ENCODE data around the gene CDH23. TPM values are rescaled to one million over a fixed set of nuclear protein-coding genes. Genes with fewer than 3 reads are reported as not detected.

Gene CDH23
- total RNA-seq, 6 donors from 2014 or later, result 4.7 to 29.3 (median 10.4) TPM

GRCh38 chr10:71550628-71551027, 153.9 kb downstream of the CDH23 start:
- Histone ChIP-seq H3K27me3 (no peaks in the 10 kb centered on the region), H3K27ac (no peak overlapping the region), H3K9me3 (no peaks in the 10 kb centered on the region), H3K36me3 (no peaks in the 10 kb centered on the region), H3K4me1 (peaks cover 3 to 8% (median 4%) of the 10 kb centered on the region in 4 donors), H3K4me3 (no peak overlapping the region)
- DNase-seq (no peak), ATAC-seq (ENCODE audit: low FRiP score in 2 of 2) (no peak)
- 69 to 82% methylated on average over 7 of the region's 7 CpGs for WGBS, 2 donors
- TF ChIP-seq EP300 (IDR thresholded peaks at IDR 0.05) (no peak), POLR2AphosphoS5 (IDR thresholded peaks at IDR 0.05) (no peak)

- WGBS, 2 donors, result 88 to 100% methylated on average over 2 to 3 of the region's 3 CpGs
Observed at GRCh38 chr10:71551970-71552369, 155.2 kb downstream of the CDH23 start.

GRCh38 chr10:71553432-71553831, 156.7 kb downstream of the CDH23 start:
- Histone ChIP-seq H3K4me3 (no peak overlapping the region), H3K9me3 (no peaks in the 10 kb centered on the region), H3K36me3 (no peaks in the 10 kb centered on the region), H3K27ac (no peak overlapping the region), H3K27me3 (no peaks in the 10 kb centered on the region), H3K4me1 (no peaks in the 10 kb centered on the region)
- 76 to 82% methylated on average over 4 to 5 of the region's 5 CpGs for WGBS, 2 donors
- ATAC-seq (ENCODE audit: low FRiP score in 2 of 2) (no peak), DNase-seq (no peak)
- TF ChIP-seq EP300 (IDR thresholded peaks at IDR 0.05) (no peak), POLR2A (IDR thresholded peaks at IDR 0.05) (no peak), POLR2AphosphoS5 (IDR thresholded peaks at IDR 0.05) (no peak), CTCF (IDR thresholded peaks at IDR 0.05) (no peak)

More at GRCh38 chr10:71551970-71552369, 155.2 kb downstream of the CDH23 start:
- no peak for ATAC-seq (ENCODE audit: low FRiP score in 2 of 2)
- no peaks in the 10 kb centered on the region for H3K36me3 ChIP-seq
- no peaks in the 10 kb centered on the region for H3K9me3 ChIP-seq
- no peak overlapping the region for H3K4me3 ChIP-seq
- H3K27me3 ChIP-seq, result no peaks in the 10 kb centered on the region
- no peak overlapping the region for H3K27ac ChIP-seq
- peaks cover 3 to 8% (median 4%) of the 10 kb centered on the region in 4 donors for H3K4me1 ChIP-seq
- DNase-seq, result no peak
- TF ChIP-seq EP300 (IDR thresholded peaks at IDR 0.05), result no peak
- no peak for TF ChIP-seq POLR2AphosphoS5 (IDR thresholded peaks at IDR 0.05)
- TF ChIP-seq POLR2A (IDR thresholded peaks at IDR 0.05), result no peak
- no peak for TF ChIP-seq CTCF (IDR thresholded peaks at IDR 0.05)

- TF ChIP-seq POLR2A (IDR thresholded peaks at IDR 0.05) (no peak), CTCF (IDR thresholded peaks at IDR 0.05) (no peak), POLR2AphosphoS5 (IDR thresholded peaks at IDR 0.05) (no peak), EP300 (IDR thresholded peaks at IDR 0.05) (no peak)
- WGBS, 2 donors, result 39% methylated on average over 2 of the region's 2 CpGs; no CpG with 5 or more reads in 1 of the 2 donors
- Histone ChIP-seq H3K27ac (no peak overlapping the region), H3K9me3 (no peaks in the 10 kb centered on the region), H3K27me3 (no peaks in the 10 kb centered on the region), H3K4me3 (no peak overlapping the region), H3K36me3 (no peaks in the 10 kb centered on the region), H3K4me1 (no peaks in the 10 kb centered on the region)
- DNase-seq (no peak), ATAC-seq (ENCODE audit: low FRiP score in 2 of 2) (peak in 1 of 2 donors; percentile 70)
Observed at GRCh38 chr10:71554671-71555070, 158.0 kb downstream of the CDH23 start.

- DNase-seq, result no peak
- peak in 1 of 2 donors; percentile 72 for ATAC-seq (ENCODE audit: low FRiP score in 2 of 2)
- H3K27me3 ChIP-seq, result no peaks in the 10 kb centered on the region
Observed at GRCh38 chr10:71555087-71555723, 158.5 kb downstream of the CDH23 start.

More at GRCh38 chr10:71555087-71555723, 158.5 kb downstream of the CDH23 start:
- no peak overlapping the region for H3K4me3 ChIP-seq
- H3K36me3 ChIP-seq, result no peaks in the 10 kb centered on the region
- H3K4me1 ChIP-seq, result no peaks in the 10 kb centered on the region
- H3K9me3 ChIP-seq, result no peaks in the 10 kb centered on the region
- no peak overlapping the region for H3K27ac ChIP-seq
- WGBS, 2 donors, result 60 to 62% methylated on average over 10 of the region's 10 CpGs
- TF ChIP-seq POLR2AphosphoS5 (IDR thresholded peaks at IDR 0.05) (no peak), CTCF (IDR thresholded peaks at IDR 0.05) (no peak), EP300 (IDR thresholded peaks at IDR 0.05) (no peak), POLR2A (IDR thresholded peaks at IDR 0.05) (no peak)

All from upper lobe of left lung (tissue), 6 donors.